Measurements from ENCODE around the gene MCM3.

Gene MCM3

DNA sequence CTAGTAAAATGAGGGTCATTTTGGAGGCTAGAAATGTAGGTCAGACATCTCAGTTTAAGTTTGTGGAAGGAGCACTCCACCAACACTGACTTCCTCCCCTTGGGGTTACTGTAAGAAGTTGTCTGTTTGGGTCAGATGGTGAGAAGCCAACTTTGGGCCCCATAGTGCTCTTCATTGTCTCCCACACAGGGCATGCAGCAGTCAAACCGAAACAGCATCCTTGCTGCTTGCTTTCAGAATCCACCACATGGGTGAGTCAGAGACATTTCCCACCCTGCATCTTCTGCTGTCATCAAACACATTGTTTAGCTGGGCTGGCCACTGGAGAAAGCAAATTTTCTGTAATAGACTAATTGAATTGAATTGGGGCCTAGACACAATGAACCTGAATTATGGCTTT lies 57.0 kb downstream of the MCM3 start:
- H3K4me3 ChIP-seq (replicated peaks; ENCODE audit: low read depth, low read length): no peak overlapping the region
- TF ChIP-seq, protein P1, sequence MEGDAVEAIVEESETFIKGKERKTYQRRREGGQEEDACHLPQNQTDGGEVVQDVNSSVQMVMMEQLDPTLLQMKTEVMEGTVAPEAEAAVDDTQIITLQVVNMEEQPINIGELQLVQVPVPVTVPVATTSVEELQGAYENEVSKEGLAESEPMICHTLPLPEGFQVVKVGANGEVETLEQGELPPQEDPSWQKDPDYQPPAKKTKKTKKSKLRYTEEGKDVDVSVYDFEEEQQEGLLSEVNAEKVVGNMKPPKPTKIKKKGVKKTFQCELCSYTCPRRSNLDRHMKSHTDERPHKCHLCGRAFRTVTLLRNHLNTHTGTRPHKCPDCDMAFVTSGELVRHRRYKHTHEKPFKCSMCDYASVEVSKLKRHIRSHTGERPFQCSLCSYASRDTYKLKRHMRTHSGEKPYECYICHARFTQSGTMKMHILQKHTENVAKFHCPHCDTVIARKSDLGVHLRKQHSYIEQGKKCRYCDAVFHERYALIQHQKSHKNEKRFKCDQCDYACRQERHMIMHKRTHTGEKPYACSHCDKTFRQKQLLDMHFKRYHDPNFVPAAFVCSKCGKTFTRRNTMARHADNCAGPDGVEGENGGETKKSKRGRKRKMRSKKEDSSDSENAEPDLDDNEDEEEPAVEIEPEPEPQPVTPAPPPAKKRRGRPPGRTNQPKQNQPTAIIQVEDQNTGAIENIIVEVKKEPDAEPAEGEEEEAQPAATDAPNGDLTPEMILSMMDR (IDR thresholded peaks at IDR 0.05; ENCODE audit: low read length, missing control alignments): no peak
- no peak for DNase-seq (ENCODE audit: low read depth)

GRCh38 chr6:52221302-52221701 lies 63.2 kb downstream of the MCM3 start:
- TF ChIP-seq, protein P1 (IDR thresholded peaks at IDR 0.05; ENCODE audit: low read length, missing control alignments): no peak
- no peak for DNase-seq (ENCODE audit: low read depth)
- no peak overlapping the region for H3K4me3 ChIP-seq (replicated peaks; ENCODE audit: low read depth, low read length)

DNA sequence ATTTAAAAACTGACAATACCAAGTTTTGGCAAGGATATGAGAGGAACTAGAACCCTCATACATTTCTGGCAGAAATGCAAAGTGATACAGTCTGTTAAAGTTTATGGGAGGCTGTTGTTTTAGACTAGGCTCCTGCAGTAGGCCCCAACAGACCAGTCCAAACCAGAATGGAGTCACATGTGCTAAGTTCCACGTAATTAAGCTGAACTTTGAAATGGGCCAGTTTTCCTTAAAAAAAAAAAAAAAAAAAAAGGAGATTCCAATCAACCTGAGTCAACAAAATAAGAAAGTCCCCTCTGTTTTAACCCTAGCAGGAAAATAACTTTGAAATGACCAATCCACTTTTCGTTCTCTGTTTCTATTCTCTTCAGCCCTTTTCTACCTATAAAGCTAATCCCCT lies 66.8 kb downstream of the MCM3 start:
- H3K4me3 ChIP-seq (replicated peaks; ENCODE audit: low read depth, low read length): no peak overlapping the region
- TF ChIP-seq, protein P1 (IDR thresholded peaks at IDR 0.05; ENCODE audit: low read length, missing control alignments): no peak
- no peak for DNase-seq (ENCODE audit: low read depth)

- no peak overlapping the region for H3K4me3 ChIP-seq (replicated peaks; ENCODE audit: low read depth, low read length)
- TF ChIP-seq, protein P1 (IDR thresholded peaks at IDR 0.05; ENCODE audit: low read length, missing control alignments): no peak
- DNase-seq (ENCODE audit: low read depth): no peak
Measured at GRCh38 chr6:52216932-52217575, 67.5 kb downstream of the MCM3 start.

GRCh38 chr6:52215787-52216186 lies 68.8 kb downstream of the MCM3 start:
- no peak for DNase-seq (ENCODE audit: low read depth)
- no peak overlapping the region for H3K4me3 ChIP-seq (replicated peaks; ENCODE audit: low read depth, low read length)
- TF ChIP-seq, protein P1 (IDR thresholded peaks at IDR 0.05; ENCODE audit: low read length, missing control alignments): no peak

Data from fibroblast of pulmonary artery (primary cell).